Dendritic cell treated with granulocyte-macrophage colony-stimulating factor and Interleukin-4, amounts not matched to agents 40 ng/mL and 50 ng/mL, for 4 days (primary cell): ENCODE results near the gene ADCY2.

Source experiments
- H3K27ac Mint-ChIP-seq: one replicate; pipeline ENCODE4 v1.8.0; 2022; ENCODE audit warnings: mild to moderate bottlenecking, mixed read lengths
- H3K27me3 Mint-ChIP-seq: one replicate; pipeline ENCODE4 v1.8.0; 2022; ENCODE audit warnings: mild to moderate bottlenecking, mixed read lengths
- H3K36me3 Mint-ChIP-seq: one replicate; pipeline ENCODE4 v1.8.0; 2022; ENCODE audit warnings: low read depth, mixed read lengths
- H3K4me1 Mint-ChIP-seq: one replicate; pipeline ENCODE4 v1.8.0; 2022; ENCODE audit warnings: low read depth, mixed read lengths
- H3K4me3 Mint-ChIP-seq: one replicate; pipeline ENCODE4 v1.8.0; 2022; ENCODE audit warnings: mild to moderate bottlenecking, moderate library complexity, mixed read lengths
- H3K9me3 Mint-ChIP-seq: one replicate; pipeline ENCODE4 v1.8.0; 2022; ENCODE audit warnings: mixed read lengths
- intact Hi-C: fragments of 100-400 bp; cut with micrococcal nuclease; formaldehyde crosslinking; loops from one replicate; pipeline ENCODE4 v1.15.0; 2022

The ADCY2 gene

DNA sequence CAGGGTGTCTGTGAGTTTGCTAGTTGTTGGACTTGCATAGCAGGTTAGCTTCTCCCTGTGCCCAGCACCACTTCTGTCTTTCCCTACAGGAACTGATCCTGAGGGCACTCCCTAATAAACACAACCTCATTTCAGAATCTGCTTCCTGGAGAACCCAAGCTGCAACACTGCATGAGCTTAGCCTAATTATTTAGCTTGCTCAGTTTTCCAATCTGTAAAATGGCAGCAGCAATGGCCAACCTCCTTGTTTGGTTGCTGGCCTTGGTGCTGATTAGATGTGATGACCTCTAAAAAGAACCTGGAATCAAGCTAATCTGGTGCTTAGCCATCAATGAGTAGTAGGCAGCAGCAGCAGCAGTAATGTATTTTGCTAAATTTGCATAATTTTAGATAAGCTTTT, 133.9 kb downstream of the ADCY2 start:
- H3K27ac Mint-ChIP-seq, result no peak overlapping the region
- H3K36me3 Mint-ChIP-seq, result no peaks in the 10 kb centered on the region
- H3K4me1 Mint-ChIP-seq, result no peaks in the 10 kb centered on the region
- H3K9me3 Mint-ChIP-seq, result no peaks in the 10 kb centered on the region
- no peaks in the 10 kb centered on the region for H3K27me3 Mint-ChIP-seq
- intact Hi-C loops, result no loop called here
- H3K4me3 Mint-ChIP-seq, result no peak overlapping the region

DNA sequence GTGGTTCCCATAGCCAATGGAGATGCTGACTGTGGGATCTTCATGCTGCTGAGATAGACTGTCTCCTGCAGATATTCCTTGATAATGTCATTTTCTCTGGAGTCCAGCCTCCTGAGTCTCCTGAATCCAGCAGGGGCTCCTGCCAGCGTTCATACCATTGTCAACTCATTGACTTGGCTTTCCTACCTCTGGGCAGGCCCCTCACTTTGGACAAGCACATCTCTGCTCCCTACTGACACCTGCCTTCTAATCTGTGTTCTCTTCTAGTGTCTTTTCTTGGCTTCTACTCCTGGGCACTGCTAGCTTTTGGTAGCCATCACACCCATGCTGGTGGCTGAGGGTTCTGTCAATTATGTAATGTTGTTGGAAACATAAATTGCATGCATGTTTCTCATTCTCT, 138.0 kb downstream of the ADCY2 start:
- Mint-ChIP-seq H3K9me3 (no peaks in the 10 kb centered on the region), H3K4me1 (no peaks in the 10 kb centered on the region), H3K4me3 (no peak overlapping the region), H3K27ac (no peak overlapping the region), H3K27me3 (no peaks in the 10 kb centered on the region), H3K36me3 (no peaks in the 10 kb centered on the region)
- intact Hi-C loops, result no loop called here

DNA sequence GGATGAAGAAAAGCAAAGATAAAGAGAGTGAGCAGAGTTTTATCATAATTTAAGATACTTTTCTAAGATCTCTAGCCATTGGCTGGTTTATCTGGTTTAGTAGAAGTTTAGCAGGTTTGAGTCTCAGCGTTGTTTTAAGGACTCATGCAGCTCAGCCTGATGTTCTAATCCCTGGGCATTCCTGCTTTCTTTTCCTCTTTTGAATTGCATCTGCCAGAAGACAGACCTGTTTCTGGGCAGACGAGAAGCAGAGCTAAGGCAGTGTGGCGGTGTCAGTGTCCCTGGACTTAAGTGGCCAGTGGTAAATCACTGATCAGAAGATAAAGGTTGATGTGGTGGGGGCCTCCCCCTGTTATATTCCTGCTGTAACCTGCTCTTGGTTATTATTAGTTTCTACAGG, 138.6 kb downstream of the ADCY2 start:
- intact Hi-C loops, result no loop called here
- Mint-ChIP-seq H3K4me1 (no peaks in the 10 kb centered on the region), H3K4me3 (no peak overlapping the region), H3K27ac (no peak overlapping the region), H3K9me3 (no peaks in the 10 kb centered on the region), H3K36me3 (no peaks in the 10 kb centered on the region), H3K27me3 (no peaks in the 10 kb centered on the region)

DNA sequence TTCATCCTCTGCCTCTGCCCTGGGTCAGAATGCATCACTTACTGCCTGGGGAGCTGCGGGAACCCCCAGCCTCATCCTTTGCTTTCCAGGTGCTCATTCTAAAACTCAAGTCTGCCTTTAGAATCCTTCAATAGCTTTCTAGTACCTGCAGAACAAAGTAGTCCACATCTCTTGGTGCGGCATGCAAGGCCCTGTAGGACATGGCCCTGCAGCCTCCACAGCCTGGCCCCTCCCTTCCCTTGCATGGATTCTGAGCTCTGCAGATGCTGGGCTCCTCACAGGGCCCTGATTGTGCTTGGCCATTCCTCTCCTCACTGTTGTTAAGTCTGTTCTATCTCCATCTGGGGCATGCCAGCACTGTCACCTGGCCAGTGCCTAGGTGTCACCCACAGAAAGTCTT, 141.6 kb downstream of the ADCY2 start:
- no peaks in the 10 kb centered on the region for H3K27me3 Mint-ChIP-seq

DNA sequence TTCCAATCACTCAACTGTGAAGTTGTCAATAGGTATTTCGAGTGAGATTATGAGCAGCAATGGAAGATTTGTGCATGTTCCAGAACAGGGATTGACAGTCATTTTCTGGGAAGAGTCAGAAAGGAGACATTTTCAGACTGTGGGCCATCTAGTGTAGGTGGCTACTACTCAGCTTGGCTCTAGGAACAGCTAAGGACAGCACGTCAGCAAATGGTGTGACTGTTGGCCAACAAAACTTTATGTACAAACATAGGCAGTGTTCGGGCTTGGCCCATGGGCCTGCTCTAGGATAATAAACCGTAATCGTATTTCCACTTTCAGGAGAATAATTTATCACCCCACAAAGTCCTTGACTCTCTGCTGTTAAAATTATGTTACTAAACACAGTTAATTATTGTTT, 143.6 kb downstream of the ADCY2 start:
- no peaks in the 10 kb centered on the region for H3K9me3 Mint-ChIP-seq
- H3K4me1 Mint-ChIP-seq, result no peaks in the 10 kb centered on the region
- H3K36me3 Mint-ChIP-seq, result no peaks in the 10 kb centered on the region
- no peak overlapping the region for H3K4me3 Mint-ChIP-seq
- H3K27ac Mint-ChIP-seq, result no peak overlapping the region
- intact Hi-C loops, result no loop called here
- no peaks in the 10 kb centered on the region for H3K27me3 Mint-ChIP-seq

More for the DNA sequence above, 141.6 kb downstream of the ADCY2 start:
- H3K9me3 Mint-ChIP-seq, result no peaks in the 10 kb centered on the region
- no peaks in the 10 kb centered on the region for H3K4me1 Mint-ChIP-seq
- intact Hi-C loops, result no loop called here
- H3K4me3 Mint-ChIP-seq, result no peak overlapping the region
- H3K27ac Mint-ChIP-seq, result no peak overlapping the region
- no peaks in the 10 kb centered on the region for H3K36me3 Mint-ChIP-seq

DNA sequence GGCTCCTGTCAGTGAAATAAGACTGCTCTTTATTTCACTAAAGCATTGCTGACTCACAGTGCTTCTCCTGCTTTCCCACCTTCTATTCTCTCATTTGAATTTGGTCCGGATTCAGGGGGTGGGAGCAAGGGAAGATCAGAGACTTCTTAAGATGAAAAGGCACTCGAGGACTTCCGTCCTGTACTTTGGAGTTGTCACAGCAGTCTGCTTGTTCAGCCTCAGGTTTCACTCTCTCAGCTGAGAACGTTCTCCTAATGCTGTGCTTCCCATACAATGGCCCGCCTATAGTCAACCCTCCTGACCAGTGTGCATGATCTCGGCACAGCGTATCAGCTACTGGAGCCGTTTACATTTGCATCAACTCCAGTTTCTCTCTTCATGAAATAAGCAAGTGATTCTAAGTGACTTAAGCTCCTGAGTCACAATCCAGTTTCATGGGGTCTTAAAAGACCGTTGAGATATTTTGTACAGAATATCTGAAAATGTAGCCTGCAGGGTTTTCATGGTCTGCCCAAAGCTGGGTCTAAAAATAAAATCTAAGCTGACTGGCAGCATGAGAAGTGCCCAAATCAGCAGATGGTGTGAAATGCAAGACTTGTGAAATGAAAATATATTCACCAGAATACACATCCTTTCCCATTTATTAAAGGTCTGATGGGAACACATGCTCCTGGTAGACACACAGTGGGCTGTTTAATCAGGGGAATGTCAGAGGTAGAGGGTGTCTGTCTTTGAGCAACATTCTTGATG, 145.0 kb downstream of the ADCY2 start:
- Mint-ChIP-seq H3K36me3 (no peaks in the 10 kb centered on the region), H3K4me1 (no peaks in the 10 kb centered on the region)

DNA sequence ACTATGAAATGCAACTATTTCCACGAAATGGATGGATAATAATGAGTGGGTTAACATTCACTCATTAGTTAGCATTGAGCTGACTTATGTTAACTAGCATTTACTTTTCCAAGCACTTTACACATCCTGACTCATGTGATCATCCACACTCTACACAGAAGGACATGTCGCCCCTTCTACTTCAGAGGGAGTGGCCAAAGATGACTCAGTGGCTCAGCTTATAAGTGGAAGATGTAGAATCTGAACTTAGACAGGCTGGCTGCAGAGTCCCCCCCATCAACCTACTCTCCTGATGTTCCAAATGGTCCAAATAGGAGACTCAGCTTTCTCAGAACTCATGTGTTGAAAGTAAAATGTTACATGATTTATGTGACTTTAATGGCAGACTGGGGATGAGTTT, 146.0 kb downstream of the ADCY2 start:
- H3K36me3 Mint-ChIP-seq, result no peaks in the 10 kb centered on the region
- no peaks in the 10 kb centered on the region for H3K27me3 Mint-ChIP-seq
- H3K27ac Mint-ChIP-seq, result no peak overlapping the region
- H3K9me3 Mint-ChIP-seq, result no peaks in the 10 kb centered on the region
- H3K4me1 Mint-ChIP-seq, result no peaks in the 10 kb centered on the region
- no peak overlapping the region for H3K4me3 Mint-ChIP-seq
- intact Hi-C loops, result no loop called here

More for the DNA sequence above, 145.0 kb downstream of the ADCY2 start:
- Mint-ChIP-seq H3K27ac (no peak overlapping the region), H3K27me3 (no peaks in the 10 kb centered on the region), H3K9me3 (no peaks in the 10 kb centered on the region), H3K4me3 (no peak overlapping the region)
- intact Hi-C loops, result no loop called here

DNA sequence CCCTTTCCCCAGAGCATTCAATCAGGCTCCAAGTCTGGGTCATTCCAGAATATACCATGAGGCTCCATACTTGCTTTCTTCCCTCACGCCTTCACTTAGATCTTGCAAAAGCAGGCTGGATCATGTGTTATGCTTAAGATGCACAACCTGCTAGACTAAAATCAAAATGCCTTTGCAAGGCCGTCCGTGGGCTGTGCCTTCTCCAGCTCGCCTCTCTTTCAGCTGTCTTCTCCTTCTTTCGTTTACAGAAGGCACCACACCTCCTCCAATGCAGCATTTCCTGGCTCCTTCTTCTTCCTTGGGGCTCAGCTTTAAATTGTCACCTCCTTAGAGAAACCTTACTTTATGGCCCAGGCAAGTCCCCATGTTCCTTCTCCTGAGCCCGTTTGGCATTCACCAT, 150.6 kb downstream of the ADCY2 start:
- Mint-ChIP-seq H3K36me3 (no peaks in the 10 kb centered on the region), H3K4me3 (no peak overlapping the region), H3K4me1 (no peaks in the 10 kb centered on the region), H3K9me3 (no peaks in the 10 kb centered on the region), H3K27ac (no peak overlapping the region), H3K27me3 (no peaks in the 10 kb centered on the region)
- intact Hi-C loops, result no loop called here

DNA sequence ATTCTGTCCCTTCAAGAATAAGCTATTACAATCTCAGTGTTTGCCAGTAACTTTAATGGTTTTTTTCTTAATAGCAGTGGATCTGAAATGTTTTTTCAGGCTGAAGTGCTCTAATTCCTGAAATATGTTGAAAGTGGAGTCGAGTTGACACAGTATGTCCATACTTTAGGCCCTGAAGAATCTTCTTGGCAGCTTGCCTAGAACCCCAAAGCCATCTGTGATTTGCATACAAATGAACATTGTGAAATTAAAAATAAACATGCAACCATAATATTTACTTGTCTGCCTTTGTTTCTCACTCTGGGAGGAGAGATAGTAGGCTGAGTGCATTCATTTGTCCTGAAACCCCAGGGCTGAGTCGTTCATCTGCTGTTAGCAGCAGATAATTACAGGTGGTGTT, 152.7 kb downstream of the ADCY2 start:
- H3K4me1 Mint-ChIP-seq, result no peaks in the 10 kb centered on the region
- no peak overlapping the region for H3K4me3 Mint-ChIP-seq
- H3K27ac Mint-ChIP-seq, result no peak overlapping the region
- H3K27me3 Mint-ChIP-seq, result no peaks in the 10 kb centered on the region
- no peaks in the 10 kb centered on the region for H3K9me3 Mint-ChIP-seq
- H3K36me3 Mint-ChIP-seq, result no peaks in the 10 kb centered on the region
- intact Hi-C loops, result no loop called here

DNA sequence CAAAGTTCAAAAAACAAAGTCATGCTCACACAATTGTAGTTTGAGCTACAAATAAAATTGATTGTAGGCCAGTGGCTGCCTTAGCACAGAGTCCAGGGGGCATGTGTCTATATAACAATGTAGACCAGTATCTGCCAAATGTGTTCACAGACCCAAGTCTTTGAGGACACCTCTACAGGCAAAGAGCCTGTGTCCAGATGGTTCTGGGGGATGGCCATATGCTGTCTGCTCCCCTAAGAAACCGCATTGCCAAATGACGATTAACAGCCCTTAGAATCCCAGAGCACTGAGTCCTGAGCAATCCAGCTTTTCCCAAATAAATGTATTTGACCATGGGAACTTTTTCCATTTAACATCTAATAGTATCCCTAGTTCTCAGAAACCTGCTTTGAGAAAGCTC, 169.6 kb downstream of the ADCY2 start:
- Mint-ChIP-seq H3K4me3 (no peak overlapping the region), H3K36me3 (no peaks in the 10 kb centered on the region), H3K27me3 (no peaks in the 10 kb centered on the region), H3K27ac (no peak overlapping the region), H3K9me3 (no peaks in the 10 kb centered on the region), H3K4me1 (no peaks in the 10 kb centered on the region)
- intact Hi-C loops, result no loop called here

DNA sequence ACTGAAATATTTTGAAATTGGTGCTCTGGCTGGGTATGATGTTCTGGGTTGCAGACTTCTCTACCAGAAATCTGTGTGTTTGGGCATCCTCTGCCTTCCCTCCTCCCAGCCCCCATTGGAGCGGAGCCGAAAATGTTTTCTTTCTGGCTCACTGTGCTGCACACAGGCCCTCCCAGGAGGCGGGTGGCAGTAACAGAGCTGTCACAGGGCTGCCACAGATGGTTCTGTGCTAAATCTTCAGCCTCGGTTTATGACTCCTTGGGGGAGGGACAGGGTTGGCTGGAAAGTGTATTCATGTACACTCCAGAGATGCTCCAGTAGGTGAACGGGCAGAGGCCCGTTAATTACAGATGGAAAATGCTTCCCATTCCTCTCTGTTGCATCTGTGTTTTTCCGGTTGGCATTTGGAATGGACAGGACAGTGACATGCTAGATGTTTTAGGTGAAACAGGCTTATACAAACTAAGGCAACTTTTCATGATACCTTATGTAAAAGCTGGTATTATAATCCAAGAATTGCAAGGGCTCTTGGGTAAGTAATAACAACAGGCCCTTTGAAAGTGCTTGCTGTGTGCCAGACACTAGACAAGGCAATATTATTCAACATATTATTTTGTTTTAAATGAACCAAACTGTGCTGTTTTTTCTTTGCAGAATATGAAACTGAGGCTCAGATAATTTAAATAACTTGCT, 180.2 kb downstream of the ADCY2 start:
- intact Hi-C loops, result no loop called here
- H3K4me1 Mint-ChIP-seq, result no peaks in the 10 kb centered on the region
- no peaks in the 10 kb centered on the region for H3K9me3 Mint-ChIP-seq
- no peaks in the 10 kb centered on the region for H3K27me3 Mint-ChIP-seq
- no peaks in the 10 kb centered on the region for H3K36me3 Mint-ChIP-seq
- no peak overlapping the region for H3K4me3 Mint-ChIP-seq
- H3K27ac Mint-ChIP-seq, result no peak overlapping the region

DNA sequence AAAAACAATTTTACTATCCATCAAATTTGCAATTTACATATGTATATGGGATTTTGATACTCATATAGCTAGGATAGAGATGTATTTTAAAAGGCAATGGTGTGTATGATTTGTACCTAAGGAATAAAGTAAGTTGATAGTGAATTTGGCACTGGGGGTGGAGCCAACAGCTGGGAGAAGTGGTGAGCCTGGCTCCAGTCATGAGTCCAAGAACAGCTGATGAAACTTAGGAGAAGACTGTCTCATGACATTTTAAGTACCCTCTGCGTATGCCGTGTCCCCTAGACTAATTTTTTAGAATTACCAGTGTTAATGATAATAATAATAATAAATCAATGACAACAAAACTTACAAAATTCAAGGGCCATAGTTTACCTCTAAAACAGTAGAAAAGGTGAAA, 181.4 kb downstream of the ADCY2 start:
- no peaks in the 10 kb centered on the region for H3K36me3 Mint-ChIP-seq
- no peak overlapping the region for H3K27ac Mint-ChIP-seq
- H3K9me3 Mint-ChIP-seq, result no peaks in the 10 kb centered on the region
- H3K4me3 Mint-ChIP-seq, result no peak overlapping the region
- no peaks in the 10 kb centered on the region for H3K27me3 Mint-ChIP-seq
- no peaks in the 10 kb centered on the region for H3K4me1 Mint-ChIP-seq
- intact Hi-C loops, result no loop called here

DNA sequence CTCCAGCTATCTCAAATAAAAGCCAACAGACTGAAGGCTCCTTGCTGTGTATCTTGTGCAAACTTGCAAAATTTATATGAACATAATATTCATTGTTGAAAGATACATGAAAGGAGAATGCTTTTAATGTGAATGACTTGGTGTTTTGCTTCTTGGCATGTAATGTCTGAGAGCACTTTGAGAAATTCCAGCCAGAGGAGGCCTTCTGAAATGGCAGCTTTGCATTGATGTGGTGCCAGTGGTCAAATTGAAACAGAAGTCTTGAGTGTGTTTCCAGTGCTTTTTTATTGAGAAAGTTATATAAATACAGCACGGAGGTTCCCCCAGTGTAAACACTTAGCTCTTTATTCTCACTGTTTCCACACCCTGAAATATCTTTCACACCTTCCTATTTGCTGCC, 182.1 kb downstream of the ADCY2 start:
- intact Hi-C loops, result no loop called here
- H3K27me3 Mint-ChIP-seq, result no peaks in the 10 kb centered on the region
- no peak overlapping the region for H3K27ac Mint-ChIP-seq
- H3K4me1 Mint-ChIP-seq, result no peaks in the 10 kb centered on the region
- H3K4me3 Mint-ChIP-seq, result no peak overlapping the region
- H3K36me3 Mint-ChIP-seq, result no peaks in the 10 kb centered on the region
- H3K9me3 Mint-ChIP-seq, result no peaks in the 10 kb centered on the region

DNA sequence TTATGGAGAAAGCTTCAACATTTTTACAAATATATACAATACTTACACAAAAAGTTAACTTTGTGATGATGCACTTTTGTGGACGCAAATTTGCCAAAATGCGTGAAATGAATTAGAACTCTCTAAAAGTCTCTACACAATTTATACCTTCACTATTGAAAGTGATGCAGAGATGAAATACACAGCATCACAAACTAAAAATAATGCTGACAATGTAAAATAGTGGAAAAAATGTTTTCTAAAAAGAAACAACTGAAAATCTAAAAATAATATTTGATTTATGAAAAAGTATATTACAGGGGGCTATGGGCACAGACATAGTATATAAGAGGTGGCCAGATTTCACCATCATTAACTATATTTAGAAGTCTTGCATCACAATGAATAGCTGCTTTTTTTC, 188.8 kb downstream of the ADCY2 start:
- H3K27ac Mint-ChIP-seq, result no peak overlapping the region
- peaks cover 2% of the 10 kb centered on the region for H3K27me3 Mint-ChIP-seq
- H3K36me3 Mint-ChIP-seq, result no peaks in the 10 kb centered on the region
- H3K9me3 Mint-ChIP-seq, result no peaks in the 10 kb centered on the region
- H3K4me1 Mint-ChIP-seq, result no peaks in the 10 kb centered on the region
- intact Hi-C loops, result no loop called here
- no peak overlapping the region for H3K4me3 Mint-ChIP-seq

DNA sequence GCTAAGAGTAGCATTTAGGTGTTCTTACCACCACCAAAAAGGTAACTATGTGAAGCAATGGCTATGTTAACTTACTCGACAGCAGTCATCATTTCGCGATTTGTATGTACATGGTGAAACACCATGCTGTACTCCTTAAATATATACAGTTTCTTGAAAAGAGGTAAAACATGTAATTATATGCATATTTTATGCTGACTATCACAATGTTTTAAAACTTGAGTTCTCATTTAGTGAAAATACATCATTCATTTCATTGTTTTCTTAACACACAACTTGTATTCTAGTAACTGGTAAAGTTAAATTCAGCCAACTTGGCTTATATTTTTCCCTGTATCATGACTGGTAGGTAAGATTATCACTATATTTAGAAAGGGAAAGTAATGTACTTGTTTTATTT, 189.9 kb downstream of the ADCY2 start:
- H3K4me1 Mint-ChIP-seq, result no peaks in the 10 kb centered on the region
- intact Hi-C loops, result no loop called here
- H3K27me3 Mint-ChIP-seq, result peaks cover 2% of the 10 kb centered on the region

More for the DNA sequence above, 189.9 kb downstream of the ADCY2 start:
- Mint-ChIP-seq H3K9me3 (no peaks in the 10 kb centered on the region), H3K27ac (no peak overlapping the region), H3K4me3 (no peak overlapping the region), H3K36me3 (no peaks in the 10 kb centered on the region)
